ENCODE measurements around the gene KLRG1. TPM values are rescaled to one million over a fixed set of nuclear protein-coding genes. Genes with fewer than 3 reads are reported as not detected.

KLRG1 gene
- total and polyA plus RNA-seq, 4 donors = 0.95 to 2.8 (median 2.6) TPM

DNA sequence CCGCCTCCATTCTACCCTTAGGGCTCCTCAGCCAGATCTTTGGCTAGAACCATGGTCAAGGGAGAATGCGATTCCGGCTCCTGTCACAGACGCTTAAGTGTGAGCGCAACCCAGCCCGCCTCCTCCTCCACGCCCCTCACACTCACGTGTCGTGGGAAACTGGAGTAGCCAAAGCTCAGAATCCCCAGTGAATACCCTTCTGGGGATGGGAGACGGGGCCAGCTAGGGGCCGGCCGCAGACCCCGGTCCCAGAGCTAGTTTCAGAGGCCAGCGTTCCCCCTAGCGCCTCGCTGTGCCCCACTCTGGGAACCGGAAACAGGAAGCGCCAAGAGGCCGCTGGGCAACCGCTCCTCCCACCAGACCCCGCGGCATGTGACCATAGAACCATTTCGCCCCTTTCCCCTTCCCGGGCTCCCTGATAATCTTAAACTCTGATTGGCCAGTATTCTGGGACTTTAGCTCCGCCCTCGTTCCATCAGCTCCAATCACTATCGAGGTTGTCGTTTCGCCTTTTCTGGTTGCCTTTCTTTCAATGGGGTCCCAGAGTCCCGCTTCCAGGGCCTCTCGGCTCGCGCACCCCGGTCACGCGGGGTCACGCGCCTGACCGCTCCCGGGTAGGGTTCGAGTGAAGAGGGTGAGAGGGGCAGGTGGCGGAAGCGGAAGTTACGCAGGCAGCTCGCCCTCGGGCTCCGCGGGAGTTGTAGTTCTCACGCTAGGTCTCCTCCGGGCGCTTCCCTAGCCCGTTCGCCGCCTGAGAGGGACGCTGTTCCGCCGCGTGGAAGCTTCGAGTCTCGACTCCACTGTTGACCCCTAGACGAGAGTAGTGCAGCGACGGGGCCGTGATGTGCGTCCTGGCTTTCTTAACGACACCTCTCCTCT lies 39.8 kb upstream of the KLRG1 start, which contains the start of gene M6PR:
M6PR (minus strand) TSS at position 304 of the 879 bp plus-strand sequence. CDS start 3,241 bp downstream, outside the sequence.
- WGBS = under 1% methylated on average over 66 of the region's 66 CpGs
- TF ChIP-seq FOXA1 (IDR thresholded peaks at IDR 0.05) (no peak), RAD21 (IDR thresholded peaks at IDR 0.05) (peak; percentile 54 to 63), HNF4A (conservative IDR thresholded peaks at IDR 0.05) (peak in 1 of 2 donors; percentile 15), JUND (IDR thresholded peaks at IDR 0.05) (no peak), HNF4G (IDR thresholded peaks at IDR 0.05) (no peak), FOXA2 (IDR thresholded peaks at IDR 0.05) (no peak), TAF1 (conservative IDR thresholded peaks at IDR 0.05) (peak; percentile 54), YY1 (IDR thresholded peaks at IDR 0.05) (peak; percentile 57), GABPA (IDR thresholded peaks at IDR 0.05 in 1 of 2, conservative IDR thresholded peaks at IDR 0.05 in 1 of 2) (peak; percentile 87 to 95), RXRA (IDR thresholded peaks at IDR 0.05) (peak; percentile 38 to 45), SP1 (IDR thresholded peaks at IDR 0.05) (peak; percentile 65), NR2F2 (IDR thresholded peaks at IDR 0.05) (peak; percentile 29), EGR1 (IDR thresholded peaks at IDR 0.05; ENCODE audit: low read depth in 2 of 2) (no peak)
- TF ChIP-seq, protein P1, sequence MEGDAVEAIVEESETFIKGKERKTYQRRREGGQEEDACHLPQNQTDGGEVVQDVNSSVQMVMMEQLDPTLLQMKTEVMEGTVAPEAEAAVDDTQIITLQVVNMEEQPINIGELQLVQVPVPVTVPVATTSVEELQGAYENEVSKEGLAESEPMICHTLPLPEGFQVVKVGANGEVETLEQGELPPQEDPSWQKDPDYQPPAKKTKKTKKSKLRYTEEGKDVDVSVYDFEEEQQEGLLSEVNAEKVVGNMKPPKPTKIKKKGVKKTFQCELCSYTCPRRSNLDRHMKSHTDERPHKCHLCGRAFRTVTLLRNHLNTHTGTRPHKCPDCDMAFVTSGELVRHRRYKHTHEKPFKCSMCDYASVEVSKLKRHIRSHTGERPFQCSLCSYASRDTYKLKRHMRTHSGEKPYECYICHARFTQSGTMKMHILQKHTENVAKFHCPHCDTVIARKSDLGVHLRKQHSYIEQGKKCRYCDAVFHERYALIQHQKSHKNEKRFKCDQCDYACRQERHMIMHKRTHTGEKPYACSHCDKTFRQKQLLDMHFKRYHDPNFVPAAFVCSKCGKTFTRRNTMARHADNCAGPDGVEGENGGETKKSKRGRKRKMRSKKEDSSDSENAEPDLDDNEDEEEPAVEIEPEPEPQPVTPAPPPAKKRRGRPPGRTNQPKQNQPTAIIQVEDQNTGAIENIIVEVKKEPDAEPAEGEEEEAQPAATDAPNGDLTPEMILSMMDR (IDR thresholded peaks at IDR 0.05; ENCODE audit: low read depth, low read length, missing input control) = peak; percentile 14
- TF ChIP-seq, protein P2, sequence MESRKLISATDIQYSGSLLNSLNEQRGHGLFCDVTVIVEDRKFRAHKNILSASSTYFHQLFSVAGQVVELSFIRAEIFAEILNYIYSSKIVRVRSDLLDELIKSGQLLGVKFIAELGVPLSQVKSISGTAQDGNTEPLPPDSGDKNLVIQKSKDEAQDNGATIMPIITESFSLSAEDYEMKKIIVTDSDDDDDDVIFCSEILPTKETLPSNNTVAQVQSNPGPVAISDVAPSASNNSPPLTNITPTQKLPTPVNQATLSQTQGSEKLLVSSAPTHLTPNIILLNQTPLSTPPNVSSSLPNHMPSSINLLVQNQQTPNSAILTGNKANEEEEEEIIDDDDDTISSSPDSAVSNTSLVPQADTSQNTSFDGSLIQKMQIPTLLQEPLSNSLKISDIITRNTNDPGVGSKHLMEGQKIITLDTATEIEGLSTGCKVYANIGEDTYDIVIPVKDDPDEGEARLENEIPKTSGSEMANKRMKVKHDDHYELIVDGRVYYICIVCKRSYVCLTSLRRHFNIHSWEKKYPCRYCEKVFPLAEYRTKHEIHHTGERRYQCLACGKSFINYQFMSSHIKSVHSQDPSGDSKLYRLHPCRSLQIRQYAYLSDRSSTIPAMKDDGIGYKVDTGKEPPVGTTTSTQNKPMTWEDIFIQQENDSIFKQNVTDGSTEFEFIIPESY (IDR thresholded peaks at IDR 0.05) = peak; percentile 77
- TF ChIP-seq, protein P3, sequence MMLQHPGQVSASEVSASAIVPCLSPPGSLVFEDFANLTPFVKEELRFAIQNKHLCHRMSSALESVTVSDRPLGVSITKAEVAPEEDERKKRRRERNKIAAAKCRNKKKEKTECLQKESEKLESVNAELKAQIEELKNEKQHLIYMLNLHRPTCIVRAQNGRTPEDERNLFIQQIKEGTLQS (IDR thresholded peaks at IDR 0.05) = no peak
- TF ChIP-seq, protein P4, sequence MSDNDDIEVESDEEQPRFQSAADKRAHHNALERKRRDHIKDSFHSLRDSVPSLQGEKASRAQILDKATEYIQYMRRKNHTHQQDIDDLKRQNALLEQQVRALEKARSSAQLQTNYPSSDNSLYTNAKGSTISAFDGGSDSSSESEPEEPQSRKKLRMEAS (IDR thresholded peaks at IDR 0.05) = peak; percentile 82
- TF ChIP-seq, protein P5, sequence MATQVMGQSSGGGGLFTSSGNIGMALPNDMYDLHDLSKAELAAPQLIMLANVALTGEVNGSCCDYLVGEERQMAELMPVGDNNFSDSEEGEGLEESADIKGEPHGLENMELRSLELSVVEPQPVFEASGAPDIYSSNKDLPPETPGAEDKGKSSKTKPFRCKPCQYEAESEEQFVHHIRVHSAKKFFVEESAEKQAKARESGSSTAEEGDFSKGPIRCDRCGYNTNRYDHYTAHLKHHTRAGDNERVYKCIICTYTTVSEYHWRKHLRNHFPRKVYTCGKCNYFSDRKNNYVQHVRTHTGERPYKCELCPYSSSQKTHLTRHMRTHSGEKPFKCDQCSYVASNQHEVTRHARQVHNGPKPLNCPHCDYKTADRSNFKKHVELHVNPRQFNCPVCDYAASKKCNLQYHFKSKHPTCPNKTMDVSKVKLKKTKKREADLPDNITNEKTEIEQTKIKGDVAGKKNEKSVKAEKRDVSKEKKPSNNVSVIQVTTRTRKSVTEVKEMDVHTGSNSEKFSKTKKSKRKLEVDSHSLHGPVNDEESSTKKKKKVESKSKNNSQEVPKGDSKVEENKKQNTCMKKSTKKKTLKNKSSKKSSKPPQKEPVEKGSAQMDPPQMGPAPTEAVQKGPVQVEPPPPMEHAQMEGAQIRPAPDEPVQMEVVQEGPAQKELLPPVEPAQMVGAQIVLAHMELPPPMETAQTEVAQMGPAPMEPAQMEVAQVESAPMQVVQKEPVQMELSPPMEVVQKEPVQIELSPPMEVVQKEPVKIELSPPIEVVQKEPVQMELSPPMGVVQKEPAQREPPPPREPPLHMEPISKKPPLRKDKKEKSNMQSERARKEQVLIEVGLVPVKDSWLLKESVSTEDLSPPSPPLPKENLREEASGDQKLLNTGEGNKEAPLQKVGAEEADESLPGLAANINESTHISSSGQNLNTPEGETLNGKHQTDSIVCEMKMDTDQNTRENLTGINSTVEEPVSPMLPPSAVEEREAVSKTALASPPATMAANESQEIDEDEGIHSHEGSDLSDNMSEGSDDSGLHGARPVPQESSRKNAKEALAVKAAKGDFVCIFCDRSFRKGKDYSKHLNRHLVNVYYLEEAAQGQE (IDR thresholded peaks at IDR 0.05) = no peak
- peak within 1 kb of the TSS; percentile 93 to 97 for H3K27ac ChIP-seq (ENCODE audit: low read depth in 1 of 2, low read length in 2 of 2)
- DNase-seq (ENCODE audit: low spot score) = peak; percentile 90
- H3K9ac ChIP-seq (ENCODE audit: low read depth in 1 of 2, low read length in 2 of 2) = peak within 1 kb of the TSS; percentile 69 to 95
- H3K9me3 ChIP-seq (ENCODE audit: control insufficient read depth in 4 of 4, low read length in 3 of 4) = peaks cover 0 to 9% (median 3%) of the 10 kb centered on the region in 4 donors
- no peaks in the 10 kb centered on the region for H3K27me3 ChIP-seq (ENCODE audit: control insufficient read depth in 4 of 4, insufficient read depth in 4 of 4, low read length in 3 of 4)
- H3K4me3 ChIP-seq (ENCODE audit: low read depth in 1 of 3, low read length in 3 of 3) = peak within 1 kb of the TSS; percentile 75 to 98 (median 81)
- peaks cover 0 to 34% (median 26%) of the 10 kb centered on the region in 4 donors for H3K4me1 ChIP-seq (ENCODE audit: control insufficient read depth in 4 of 4, insufficient read depth in 4 of 4, low read length in 3 of 4)
- peaks cover 4 to 14% (median 12%) of the 10 kb centered on the region in 4 donors for H3K36me3 ChIP-seq (ENCODE audit: control insufficient read depth in 4 of 4, insufficient read depth in 3 of 4, low read depth in 1 of 4, low read length in 3 of 4)

Data from liver (tissue), 9 donors.